ENCODE data around the gene TAF11L12.
"Not testable (repeated sequence)": the region's sequence is repeated elsewhere in the genome, so short reads cannot be mapped to it uniquely, and the experiment has no call there.

Gene TAF11L12

DNA sequence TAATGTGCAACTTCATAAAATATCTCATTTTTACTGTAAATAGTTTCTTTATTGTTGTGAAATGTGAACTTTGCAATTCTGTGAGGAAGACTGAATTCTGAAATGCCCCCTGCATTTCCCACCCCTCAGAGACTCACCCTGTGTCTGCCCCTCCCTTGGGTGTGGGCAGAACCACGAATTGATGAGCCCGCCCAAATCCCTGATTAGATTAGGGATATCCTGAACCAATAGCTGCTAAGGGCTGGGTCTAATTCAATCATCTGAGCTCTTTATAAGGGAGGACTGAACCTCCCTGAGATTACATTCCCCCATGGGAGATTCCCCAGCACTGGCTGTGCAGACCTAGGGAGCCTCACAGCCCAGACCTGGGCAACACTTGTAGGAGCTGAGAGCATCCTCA, at the start of gene TAF11L12:
TAF11L12 (plus strand) TSS at position 301 of the 400 bp plus-strand sequence.
- DNase-seq: not testable (repeated sequence)

DNA sequence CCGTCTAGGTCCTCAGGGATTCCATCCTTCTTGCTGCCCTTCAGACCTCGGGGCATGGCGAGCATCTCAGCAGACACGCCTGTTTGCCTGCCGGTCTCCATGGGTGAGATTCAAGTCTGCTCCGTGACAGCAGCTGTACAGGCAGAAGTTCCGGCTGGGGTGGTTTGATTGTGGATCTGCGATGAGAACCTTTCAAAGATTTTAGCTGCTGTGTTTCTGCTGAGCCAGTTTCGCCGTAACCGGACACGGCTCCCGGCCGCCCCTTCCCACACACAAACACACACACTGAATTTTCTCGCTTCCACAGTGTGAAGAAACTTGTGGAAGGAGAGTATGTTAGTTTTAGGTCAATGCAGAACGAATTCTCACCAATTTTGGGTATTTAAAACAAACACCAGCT, 24.5 kb upstream of the TAF11L12 start, which contains the start of gene TAF11L7:
TAF11L7 (minus strand) TSS at position 101 of the 400 bp plus-strand sequence.
- DNase-seq: not testable (repeated sequence)

DNA sequence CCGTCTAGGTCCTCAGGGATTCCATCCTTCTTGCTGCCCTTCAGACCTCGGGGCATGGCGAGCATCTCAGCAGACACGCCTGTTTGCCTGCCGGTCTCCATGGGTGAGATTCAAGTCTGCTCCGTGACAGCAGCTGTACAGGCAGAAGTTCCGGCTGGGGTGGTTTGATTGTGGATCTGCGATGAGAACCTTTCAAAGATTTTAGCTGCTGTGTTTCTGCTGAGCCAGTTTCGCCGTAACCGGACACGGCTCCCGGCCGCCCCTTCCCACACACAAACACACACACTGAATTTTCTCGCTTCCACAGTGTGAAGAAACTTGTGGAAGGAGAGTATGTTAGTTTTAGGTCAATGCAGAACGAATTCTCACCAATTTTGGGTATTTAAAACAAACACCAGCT, 19.3 kb upstream of the TAF11L12 start, which contains the start of gene TAF11L8:
TAF11L8 (minus strand) TSS at position 101 of the 400 bp plus-strand sequence.
- DNase-seq: not testable (repeated sequence)

DNA sequence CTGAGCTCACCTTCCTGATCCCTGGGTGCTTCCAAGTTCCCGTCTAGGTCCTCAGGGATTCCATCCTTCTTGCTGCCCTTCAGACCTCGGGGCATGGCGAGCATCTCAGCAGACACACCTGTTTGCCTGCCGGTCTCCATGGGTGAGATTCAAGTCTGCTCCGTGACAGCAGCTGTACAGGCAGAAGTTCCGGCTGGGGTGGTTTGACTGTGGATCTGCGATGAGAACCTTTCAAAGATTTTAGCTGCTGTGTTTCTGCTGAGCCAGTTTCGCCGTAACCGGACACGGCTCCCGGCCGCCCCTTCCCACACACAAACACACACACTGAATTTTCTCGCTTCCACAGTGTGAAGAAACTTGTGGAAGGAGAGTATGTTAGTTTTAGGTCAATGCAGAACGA, 15.9 kb upstream of the TAF11L12 start, which contains the start of gene TAF11L9:
TAF11L9 (minus strand) TSS at position 140 of the 400 bp plus-strand sequence.
- DNase-seq: not testable (repeated sequence)

DNA sequence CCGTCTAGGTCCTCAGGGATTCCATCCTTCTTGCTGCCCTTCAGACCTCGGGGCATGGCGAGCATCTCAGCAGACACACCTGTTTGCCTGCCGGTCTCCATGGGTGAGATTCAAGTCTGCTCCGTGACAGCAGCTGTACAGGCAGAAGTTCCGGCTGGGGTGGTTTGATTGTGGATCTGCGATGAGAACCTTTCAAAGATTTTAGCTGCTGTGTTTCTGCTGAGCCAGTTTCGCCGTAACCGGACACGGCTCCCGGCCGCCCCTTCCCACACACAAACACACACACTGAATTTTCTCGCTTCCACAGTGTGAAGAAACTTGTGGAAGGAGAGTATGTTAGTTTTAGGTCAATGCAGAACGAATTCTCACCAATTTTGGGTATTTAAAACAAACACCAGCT, 12.5 kb upstream of the TAF11L12 start, which contains the start of gene TAF11L10:
TAF11L10 (minus strand) TSS at position 101 of the 400 bp plus-strand sequence.
- DNase-seq: not testable (repeated sequence)

DNA sequence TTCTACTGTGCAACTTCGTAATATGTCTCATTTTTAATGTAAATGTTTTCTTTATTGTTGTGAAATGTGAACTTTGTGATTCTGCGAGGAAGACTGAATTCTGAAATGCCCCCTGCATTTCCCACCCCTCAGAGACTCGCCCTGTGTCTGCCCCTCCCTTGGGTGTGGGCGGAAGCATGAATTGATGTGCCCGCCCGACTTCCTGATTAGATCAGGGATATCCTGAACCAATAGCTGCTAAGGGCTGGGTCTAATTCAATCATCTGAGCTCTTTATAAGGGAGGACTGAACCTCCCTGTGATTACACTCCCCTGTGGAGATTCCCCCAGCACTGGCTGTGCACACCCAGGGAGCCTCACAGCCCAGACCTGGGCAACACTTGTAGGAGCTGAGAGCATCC, 6.3 kb upstream of the TAF11L12 start, which contains the start of gene TAF11L11:
TAF11L11 (plus strand) TSS at position 304 of the 400 bp plus-strand sequence.
- not testable (repeated sequence) for DNase-seq

DNA sequence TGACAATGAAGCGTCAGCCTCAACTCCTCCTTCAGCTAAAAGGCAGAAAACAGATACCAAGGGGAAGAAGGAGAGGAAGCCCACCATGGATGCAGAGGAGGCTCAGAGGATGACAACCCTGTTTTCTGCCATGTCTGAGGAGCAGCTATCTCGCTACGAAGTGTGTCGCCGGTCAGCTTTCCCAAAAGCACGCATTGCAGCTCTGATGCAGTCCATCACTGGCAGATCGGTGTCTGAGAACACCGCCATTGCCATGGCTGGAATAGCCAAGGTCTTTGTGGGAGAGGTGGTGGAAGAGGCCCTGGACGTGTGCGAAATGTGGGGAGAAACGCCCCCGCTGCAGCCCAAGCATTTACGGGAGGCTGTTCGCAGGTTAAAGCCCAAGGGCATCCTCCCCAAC, 5.2 kb upstream of the TAF11L12 start:
- no peak for DNase-seq

DNA sequence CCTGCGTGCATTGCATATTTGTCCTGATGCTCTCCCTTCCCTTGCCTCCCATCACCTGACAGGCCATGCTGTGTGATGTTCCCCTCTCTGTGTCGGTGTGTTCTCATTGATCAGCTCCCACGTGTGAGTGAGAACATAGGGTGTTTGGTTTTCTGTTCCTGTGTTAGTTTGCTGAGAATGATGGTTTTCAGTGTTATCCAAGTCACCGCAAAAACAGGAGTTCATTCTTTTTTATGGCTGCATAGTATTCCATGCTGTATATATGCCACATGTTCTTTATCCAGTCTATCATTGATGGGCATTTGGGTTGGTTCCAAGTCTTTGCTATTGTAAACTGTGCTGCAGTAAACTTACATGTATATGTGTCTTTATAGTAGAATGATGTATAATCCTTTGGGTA, 2.7 kb upstream of the TAF11L12 start:
- not testable (repeated sequence) for DNase-seq

DNA sequence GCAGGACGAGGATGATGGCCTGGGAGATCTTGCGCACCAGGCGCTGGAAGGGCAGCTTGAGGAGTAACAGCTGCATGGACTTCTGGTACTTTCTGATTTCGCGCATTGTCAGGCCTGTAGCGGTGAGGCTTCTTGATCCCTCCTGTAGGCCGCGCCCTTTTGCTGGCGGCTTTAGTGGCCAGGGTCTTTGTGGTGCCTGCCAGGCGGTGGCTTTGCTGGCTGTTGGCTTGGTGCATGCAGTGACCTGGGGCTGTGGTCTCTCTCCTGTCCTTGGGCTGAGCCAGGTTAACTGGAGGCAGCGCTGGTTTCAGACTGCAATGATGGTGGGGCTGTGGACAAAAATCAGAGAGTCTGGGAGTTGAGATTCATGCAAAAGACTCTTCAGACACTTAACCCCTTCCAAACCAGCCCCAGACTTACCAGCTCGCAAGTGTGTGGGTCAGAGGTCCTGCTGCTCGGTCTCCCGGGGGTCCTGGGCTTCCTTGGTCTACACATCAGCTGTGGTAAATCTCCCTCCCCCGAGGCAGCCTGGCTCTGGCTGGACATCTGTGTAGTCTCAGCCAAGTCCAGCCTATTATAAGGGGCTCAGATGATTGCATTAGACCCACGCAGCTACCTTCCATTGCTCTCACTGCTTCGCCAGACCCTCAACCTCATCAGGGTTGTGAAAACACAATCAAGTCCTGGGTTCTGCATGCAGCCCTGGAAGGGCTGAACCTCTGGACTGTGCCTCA, 4.8 kb downstream of the TAF11L12 start:
- DNase-seq: no peak

DNA sequence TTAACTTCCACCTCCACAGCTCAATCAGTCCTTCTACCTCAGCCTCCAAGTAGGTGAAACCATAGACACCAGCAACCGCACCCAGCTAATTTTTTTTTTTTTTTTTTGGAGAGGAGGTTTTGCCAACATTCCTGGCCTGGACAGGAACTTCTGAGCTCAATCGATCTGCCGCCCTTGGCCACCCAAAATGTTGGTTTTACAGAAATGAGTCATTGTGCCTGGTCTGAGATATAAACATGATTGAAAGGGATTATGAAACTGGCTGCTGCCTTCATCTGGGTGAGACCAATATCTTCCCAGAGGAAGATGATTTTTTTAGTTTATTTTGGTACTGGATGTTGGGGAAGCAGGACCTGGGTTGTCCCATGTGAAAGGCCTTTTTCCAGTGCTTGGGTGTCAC, 9.2 kb downstream of the TAF11L12 start:
- no peak for DNase-seq

DNA sequence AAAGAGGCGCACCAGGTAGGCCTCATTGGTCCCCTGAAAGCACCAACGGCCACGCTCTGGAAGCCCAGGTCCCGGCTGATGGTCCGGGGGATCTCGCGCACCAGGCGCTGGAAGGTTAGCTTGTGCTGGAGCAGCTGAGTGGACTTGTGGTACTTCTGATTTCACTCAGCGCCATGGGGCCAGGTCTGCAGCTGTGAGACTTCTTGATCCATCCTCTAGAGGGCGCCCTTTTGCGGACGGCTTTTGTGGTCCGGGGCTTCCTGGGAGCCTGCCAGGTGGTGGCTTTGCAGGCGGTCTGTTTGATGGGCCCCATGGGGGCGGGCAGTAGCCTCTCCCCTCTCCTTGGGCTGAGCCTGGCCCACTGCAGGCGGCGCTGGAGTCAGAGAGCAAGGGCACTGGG, 10.4 kb downstream of the TAF11L12 start:
- no peak for DNase-seq

DNA sequence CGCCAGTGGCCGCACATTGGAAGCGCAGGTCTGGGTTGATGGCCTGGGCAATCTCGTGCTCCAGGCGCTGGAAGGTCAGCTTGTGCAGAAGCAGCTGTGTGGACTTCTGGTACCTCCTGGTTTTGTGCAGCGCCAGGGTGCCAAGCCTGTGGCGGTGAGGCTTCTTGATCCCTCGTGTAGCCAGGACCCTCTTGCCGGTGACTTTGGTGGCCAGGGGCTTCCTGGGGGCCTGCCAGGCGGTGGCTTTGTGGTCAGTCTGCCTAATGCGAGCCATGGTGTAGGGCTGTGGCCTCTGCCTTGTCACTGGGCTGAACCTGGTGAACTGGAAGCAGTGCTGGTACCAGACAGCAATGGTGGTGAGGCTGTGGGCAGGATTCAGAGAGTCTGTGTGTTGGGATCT, 15.5 kb downstream of the TAF11L12 start:
- DNase-seq: no peak

DNA sequence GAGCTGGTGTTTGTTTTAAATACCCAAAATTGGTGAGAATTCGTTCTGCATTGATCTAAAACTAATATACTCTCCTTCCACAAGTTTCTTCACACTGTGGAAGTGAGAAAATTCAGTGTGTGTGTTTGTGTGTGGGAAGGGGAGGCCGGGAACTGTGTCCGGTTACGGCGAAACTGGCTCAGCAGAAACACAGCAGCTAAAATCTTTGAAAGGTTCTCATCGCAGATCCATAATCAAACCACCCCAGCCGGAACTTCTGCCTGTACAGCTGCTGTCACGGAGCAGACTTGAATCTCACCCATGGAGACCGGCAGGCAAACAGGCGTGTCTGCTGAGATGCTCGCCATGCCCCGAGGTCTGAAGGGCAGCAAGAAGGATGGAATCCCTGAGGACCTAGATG, 21.6 kb downstream of the TAF11L12 start, which contains the start of gene TAF11L13:
TAF11L13 (plus strand) TSS at position 301 of the 400 bp plus-strand sequence.
- not testable (repeated sequence) for DNase-seq

DNA sequence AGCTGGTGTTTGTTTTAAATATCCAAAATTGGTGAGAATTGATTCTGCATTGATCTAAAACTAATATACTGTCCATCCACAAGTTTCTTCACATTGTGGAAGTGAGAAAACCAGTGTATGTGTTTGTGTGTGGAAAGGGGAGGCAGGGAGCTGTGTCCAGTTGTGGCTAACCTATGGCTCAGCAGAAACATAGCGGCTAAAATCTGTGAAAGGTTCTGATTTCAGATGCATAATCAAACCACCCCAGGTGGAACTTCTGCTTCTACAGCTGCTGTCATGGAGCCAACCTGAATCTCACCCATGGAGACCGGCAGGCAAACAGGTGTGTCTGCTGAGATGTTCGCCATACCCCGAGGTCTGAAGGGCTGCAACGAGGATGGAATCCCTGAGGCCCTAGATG, 24.0 kb downstream of the TAF11L12 start, which contains the start of gene TAF11L14:
TAF11L14 (plus strand) TSS at position 301 of the 400 bp plus-strand sequence.
- no peak for DNase-seq

DNA sequence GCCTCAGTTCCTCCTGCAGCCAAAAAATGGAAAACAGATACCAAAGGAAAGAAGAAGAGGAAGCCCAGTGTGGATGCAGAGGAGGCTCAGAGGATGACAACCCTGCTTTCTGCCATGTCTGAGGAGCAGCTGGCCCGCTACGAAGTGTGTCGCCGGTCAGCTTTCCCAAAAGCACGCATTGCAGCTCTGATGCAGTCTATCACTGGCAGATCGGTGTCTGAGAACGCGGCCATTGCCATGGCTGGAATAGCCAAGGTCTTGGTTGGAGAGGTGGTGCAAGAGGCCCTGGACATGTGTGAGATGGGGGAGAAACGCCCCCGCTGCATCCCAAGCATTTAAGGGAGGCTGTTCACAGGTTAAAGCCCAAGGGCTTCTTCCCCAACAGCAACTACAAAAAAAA, 39.0 kb downstream of the TAF11L12 start:
- not testable (repeated sequence) for DNase-seq

DNA sequence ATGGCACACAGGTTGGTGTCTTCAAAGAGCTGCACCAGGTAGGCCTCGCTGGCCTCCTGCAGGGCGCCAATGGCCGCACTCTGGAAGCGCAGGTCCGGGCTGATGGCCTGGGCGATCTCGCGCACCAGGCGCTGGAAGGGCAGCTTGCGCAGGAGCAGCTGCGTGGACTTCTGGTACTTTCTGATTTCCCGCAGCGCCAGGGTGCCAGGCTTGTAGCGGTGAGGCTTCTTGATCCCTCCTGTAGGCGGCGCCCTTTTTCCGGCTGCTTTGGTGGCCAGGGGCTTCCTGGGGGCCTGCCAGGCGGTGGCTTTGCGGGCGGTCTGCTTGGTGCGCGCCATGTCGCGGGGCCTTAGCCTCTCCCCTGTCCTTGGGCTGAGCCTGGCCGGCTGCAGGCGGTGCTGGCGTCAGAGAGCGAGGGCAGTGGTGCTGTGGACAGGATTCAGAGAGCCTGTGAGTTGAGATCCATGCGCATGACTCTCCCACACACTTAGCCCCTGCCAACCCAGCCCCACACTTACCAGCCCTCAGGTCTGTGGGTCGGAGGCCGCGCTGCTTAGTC, 45.1 kb downstream of the TAF11L12 start:
- not testable (repeated sequence) for DNase-seq

DNA sequence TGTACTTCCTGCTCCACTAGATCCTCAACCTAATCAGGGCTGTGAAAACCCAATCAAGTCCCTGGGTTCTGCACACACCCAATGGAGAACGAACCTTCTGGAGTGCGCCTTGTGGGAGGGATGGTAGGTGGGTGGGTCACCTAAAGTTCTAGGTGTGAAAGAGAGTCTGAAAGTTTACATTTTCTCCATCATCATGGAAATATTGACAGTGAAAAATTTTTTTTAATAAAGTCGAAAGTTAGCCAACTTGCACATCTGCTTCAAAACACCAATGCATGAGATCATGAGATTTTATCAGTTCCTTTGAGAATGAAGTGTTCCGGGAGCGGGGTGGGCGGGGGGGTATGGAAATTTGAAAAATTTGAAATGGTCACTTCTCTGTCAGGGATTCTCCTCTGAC, 45.7 kb downstream of the TAF11L12 start:
- DNase-seq: no peak
